AG10803 (cell line): ENCODE results near the gene TMEM44.

Experiments used
- DNase-seq: peaks from one replicate; pipeline ENCODE4 v3.0.0; 2010; ENCODE audit warnings: low read depth
- H3K4me3 ChIP-seq: 2 replicates; pipeline ENCODE4 v1.5.1; 2011; ENCODE audit warnings: mild to moderate bottlenecking, low read length, control low read depth
- CTCF ChIP-seq: conservative IDR thresholded peaks from 2 replicates; pipeline ENCODE4 v1.5.1; 2011; ENCODE audit warnings: mild to moderate bottlenecking, low read length, control low read depth, inconsistent platforms

The TMEM44 gene

GRCh38 chr3:194537732-194538247, 95.4 kb downstream of the TMEM44 start:
- no peak for TF ChIP-seq CTCF
- peak; percentile 83 for DNase-seq
- H3K4me3 ChIP-seq, result no peak overlapping the region
